Astrocyte (in vitro differentiated cells and primary cell): ENCODE measurements around the gene ITGA3. TPM values are rescaled to one million over a fixed set of nuclear protein-coding genes. Genes with fewer than 3 reads are reported as not detected.
A peak's percentile ranks its signal among the peaks of the same experiment; 100 is the strongest.

Experiments used
- DNase-seq: peaks from one replicate; pipeline ENCODE4 v3.0.0-alpha.2; 2010; ENCODE audit warnings: low read depth
- FAIRE-seq: peaks from 2 replicates; lab custom pipeline; 2011; peaks lifted over from hg19 to GRCh38; lab: Jason Lieb, UNC
- H2AFZ ChIP-seq: 2 replicates; pipeline ENCODE4 v1.6.0; 2012; ENCODE audit warnings: low read depth, low read length, inconsistent platforms
- H3K27ac ChIP-seq: 2 replicates; pipeline ENCODE4 v1.5.1; 2011; ENCODE audit warnings: low read depth, low read length, inconsistent platforms
- H3K27me3 ChIP-seq: 2 replicates; pipeline ENCODE4 v1.6.0; 2011; ENCODE audit warnings: low read length, inconsistent platforms; ENCODE audit not compliant: insufficient read depth
- H3K36me3 ChIP-seq: 2 replicates; pipeline ENCODE4 v1.5.1; 2011; ENCODE audit warnings: low read length, inconsistent platforms; ENCODE audit not compliant: insufficient read depth
- H3K4me1 ChIP-seq: 2 replicates; pipeline ENCODE4 v1.5.1; 2011; ENCODE audit warnings: low read length, inconsistent platforms; ENCODE audit not compliant: insufficient read depth
- H3K4me2 ChIP-seq: 2 replicates; pipeline ENCODE4 v1.6.0; 2012; ENCODE audit warnings: low read length, inconsistent platforms
- H3K4me3 ChIP-seq: 2 replicates; pipeline ENCODE4 v1.5.1; 2011; ENCODE audit warnings: low read depth, mild to moderate bottlenecking, low read length, inconsistent platforms; ENCODE audit not compliant: insufficient read depth
- H3K79me2 ChIP-seq: 2 replicates; pipeline ENCODE4 v1.6.0; 2012; ENCODE audit warnings: mild to moderate bottlenecking, low read length, inconsistent platforms; ENCODE audit not compliant: insufficient read depth
- H3K9ac ChIP-seq: 2 replicates; pipeline ENCODE4 v1.6.0; 2012; ENCODE audit warnings: mild to moderate bottlenecking, low read length, inconsistent platforms
- H3K9me3 ChIP-seq: 2 replicates; pipeline ENCODE4 v1.5.1; 2012; ENCODE audit warnings: low read depth, mild to moderate bottlenecking, low read length, inconsistent platforms; ENCODE audit not compliant: insufficient read depth
- H4K20me1 ChIP-seq: 2 replicates; pipeline ENCODE4 v1.6.0; 2012; ENCODE audit warnings: low read length, inconsistent platforms; ENCODE audit not compliant: insufficient read depth
- H3K27ac Mint-ChIP-seq: one replicate; pipeline ENCODE4 v1.8.0; 2021; ENCODE audit warnings: mild to moderate bottlenecking, mixed read lengths; ENCODE audit not compliant: unreplicated experiment
- H3K27me3 Mint-ChIP-seq: one replicate; pipeline ENCODE4 v1.8.0; 2021; ENCODE audit warnings: low read depth, mixed read lengths; ENCODE audit not compliant: unreplicated experiment
- H3K36me3 Mint-ChIP-seq: one replicate; pipeline ENCODE4 v1.8.0; 2021; ENCODE audit warnings: low read depth, mixed read lengths; ENCODE audit not compliant: unreplicated experiment
- H3K4me1 Mint-ChIP-seq: one replicate; pipeline ENCODE4 v1.8.0; 2021; ENCODE audit warnings: low read depth, mixed read lengths; ENCODE audit not compliant: unreplicated experiment
- H3K4me3 Mint-ChIP-seq: one replicate; pipeline ENCODE4 v1.8.0; 2021; ENCODE audit warnings: mild to moderate bottlenecking, moderate library complexity, mixed read lengths; ENCODE audit not compliant: unreplicated experiment
- H3K9me3 Mint-ChIP-seq: one replicate; pipeline ENCODE4 v1.8.0; 2021; ENCODE audit warnings: mild to moderate bottlenecking, mixed read lengths; ENCODE audit not compliant: unreplicated experiment
- CTCF ChIP-seq: IDR thresholded peaks from 2 replicates; pipeline ENCODE4 v1.5.1; 2011; ENCODE audit warnings: low read depth, mild to moderate bottlenecking, inconsistent platforms, low read length, moderate library complexity; ENCODE audit not compliant: insufficient read depth
- EZH2 ChIP-seq: IDR thresholded peaks from 2 replicates; pipeline ENCODE4 v1.6.1; 2012; ENCODE audit warnings: mild to moderate bottlenecking, low read length, inconsistent platforms; ENCODE audit not compliant: insufficient read depth
- total RNA-seq: library from RNA; stranded (reverse); gene quantifications from 2 replicates; pipeline ENCODE4 v1.2.1, GENCODE V29; 2021

The ITGA3 gene
- total RNA-seq, 1 donor from 2014 or later, result 319 TPM

- peak overlapping the region; percentile 86 for H3K9ac ChIP-seq
- H4K20me1 ChIP-seq, result peaks cover 30% of the 10 kb centered on the region
- no peaks in the 10 kb centered on the region for H3K9me3 Mint-ChIP-seq
- H3K27me3 Mint-ChIP-seq, result no peaks in the 10 kb centered on the region
- no peak overlapping the region for H3K4me3 ChIP-seq
- peaks cover 19% of the 10 kb centered on the region for H3K36me3 Mint-ChIP-seq
- peaks cover 73% of the 10 kb centered on the region for H3K4me1 Mint-ChIP-seq
- peak overlapping the region; percentile 18 for H3K27ac Mint-ChIP-seq
- peak overlapping the region; percentile 45 for H3K4me3 Mint-ChIP-seq
- no peaks in the 10 kb centered on the region for H3K9me3 ChIP-seq
- peak; percentile 79 for FAIRE-seq
- TF ChIP-seq CTCF (no peak), EZH2 (no peak)
- peaks cover 95% of the 10 kb centered on the region for H3K79me2 ChIP-seq
- peaks cover 12% of the 10 kb centered on the region for H3K36me3 ChIP-seq
- H3K27ac ChIP-seq, result peak overlapping the region; percentile 96
- H3K4me2 ChIP-seq, result peak overlapping the region; percentile 97
- DNase-seq, result peak; percentile 79
- peaks cover 92% of the 10 kb centered on the region for H3K4me1 ChIP-seq
- no peaks in the 10 kb centered on the region for H3K27me3 ChIP-seq
- no peak overlapping the region for H2AFZ ChIP-seq
Measured at GRCh38 chr17:50062293-50063243, 6.7 kb downstream of the ITGA3 start.

GRCh38 chr17:50063561-50064252, 7.8 kb downstream of the ITGA3 start:
- FAIRE-seq (no peak), DNase-seq (peak; percentile 41)
- H3K4me3 Mint-ChIP-seq, result peak overlapping the region; percentile 67
- H3K9me3 Mint-ChIP-seq, result no peaks in the 10 kb centered on the region
- Histone ChIP-seq H3K4me1 (peaks cover 81% of the 10 kb centered on the region), H3K27ac (peak overlapping the region; percentile 96), H3K27me3 (no peaks in the 10 kb centered on the region), H3K9ac (peak overlapping the region; percentile 86), H2AFZ (no peak overlapping the region), H3K36me3 (peaks cover 21% of the 10 kb centered on the region), H3K4me3 (no peak overlapping the region), H3K9me3 (no peaks in the 10 kb centered on the region), H3K79me2 (peaks cover 93% of the 10 kb centered on the region), H3K4me2 (peak overlapping the region; percentile 74), H4K20me1 (peaks cover 23% of the 10 kb centered on the region)
- TF ChIP-seq EZH2 (no peak), CTCF (no peak)
- H3K36me3 Mint-ChIP-seq, result peaks cover 15% of the 10 kb centered on the region
- H3K4me1 Mint-ChIP-seq, result peaks cover 63% of the 10 kb centered on the region
- H3K27me3 Mint-ChIP-seq, result no peaks in the 10 kb centered on the region
- peak overlapping the region; percentile 91 for H3K27ac Mint-ChIP-seq
